A549 (cell line): ENCODE results near the gene SGO2. TPM values are rescaled to one million over a fixed set of nuclear protein-coding genes. Genes with fewer than 3 reads are reported as not detected.

ENCODE experiments used
- ATAC-seq, 2 experiments: fragments of 200-7000 bp in 1 of 2; fragments of >200 bp in 1 of 2; cut with Nextera tagmentation in 1 of 2; cut with Tn5 transposase in 1 of 2; 3 replicates each; pipeline versions ENCODE4 v1.8.0 to v1.9.1; 2018 to 2020; ENCODE audit warnings: mild to moderate bottlenecking in 1 of 2, moderate library complexity in 1 of 2
- CTCF ChIA-PET: fragments of 300-600 bp; sonication (Branson Sonifier 250); formaldehyde crosslinking; extraction: SDS; loops from one replicate; lab custom pipeline; 2021; ENCODE audit warnings: antibody characterized with exemption, inconsistent platforms; lab: Yijun Ruan, JAX
- POLR2A ChIA-PET: fragments of 350-600 bp; formaldehyde crosslinking; extraction: SDS; loops from one replicate; lab custom pipeline; 2021; ENCODE audit warnings: antibody characterized with exemption, inconsistent platforms; lab: Yijun Ruan, JAX
- DNase-seq, 2 experiments: peaks; one replicate each; pipeline versions ENCODE4 v3.0.0 to v3.0.0-alpha.2; 2011 to 2016; ENCODE audit warnings: low read depth in 1 of 2, low spot score in 1 of 2
- FAIRE-seq: peaks from 2 replicates; lab custom pipeline; 2011; peaks lifted over from hg19 to GRCh38; lab: Jason Lieb, UNC
- H3K27ac ChIP-seq, 2 experiments: fragments of >200 bp; sonication (Bioruptor Twin); formaldehyde crosslinking; 3 replicates each; pipeline ENCODE4 v1.5.1; 2016 to 2017
- H3K4me1 ChIP-seq: fragments of >200 bp; sonication (Bioruptor Twin); formaldehyde crosslinking; 3 replicates; pipeline ENCODE4 v1.6.1; 2016
- H3K4me2 ChIP-seq: fragments of >200 bp; sonication (Bioruptor Twin); formaldehyde crosslinking; 3 replicates; pipeline ENCODE4 v1.6.1; 2016
- H3K4me3 ChIP-seq: fragments of >200 bp; sonication (Bioruptor Twin); formaldehyde crosslinking; 3 replicates; pipeline ENCODE4 v1.5.1; 2016
- H3K9me3 ChIP-seq: fragments of >200 bp; sonication (Bioruptor Twin); formaldehyde crosslinking; 3 replicates; pipeline ENCODE4 v1.6.1; 2016
- BHLHE40 ChIP-seq: IDR thresholded peaks from 2 replicates; pipeline ENCODE4 v1.6.1; 2012; ENCODE audit warnings: low read depth, low read length, inconsistent platforms
- CBX2 ChIP-seq: fragments of 200-600 bp; sonication (generic); IDR thresholded peaks from 2 replicates; pipeline ENCODE4 v1.6.1; 2016; ENCODE audit warnings: low read depth, mild to moderate bottlenecking, borderline replicate concordance
- CEBPB ChIP-seq, 2 experiments: fragments of >200 bp in 1 of 2; sonication (Bioruptor Twin) in 1 of 2; formaldehyde crosslinking in 1 of 2; IDR thresholded peaks; 2 replicates each; pipeline ENCODE4 v1.6.1; 2012 to 2016
- EHF ChIP-seq: fragments of 250-450 bp; sonication (Bioruptor Pico); IDR thresholded peaks from 2 replicates; pipeline ENCODE4 v1.5.0; 2020; ENCODE audit warnings: mild to moderate bottlenecking
- EHMT2 ChIP-seq: fragments of 200-600 bp; sonication (generic); IDR thresholded peaks from 2 replicates; pipeline ENCODE4 v1.6.1; 2016; ENCODE audit warnings: antibody characterized with exemption, low read depth, mild to moderate bottlenecking, moderate library complexity
- ESRRA ChIP-seq: fragments of 150-350 bp; IDR thresholded peaks from 2 replicates; pipeline ENCODE4 v1.6.1; 2014; ENCODE audit warnings: mild to moderate bottlenecking, low read length, borderline replicate concordance
- FOSB ChIP-seq: fragments of 250-450 bp; sonication (Bioruptor Pico); IDR thresholded peaks from 2 replicates; pipeline ENCODE4 v1.5.0; 2020; ENCODE audit warnings: mild to moderate bottlenecking, moderate library complexity
- FOSL2 ChIP-seq, 2 experiments: fragments of 450-650 bp in 1 of 2; fragments of >200 bp in 1 of 2; sonication (Bioruptor Twin) in 1 of 2; formaldehyde crosslinking; IDR thresholded peaks; 2 replicates each; pipeline versions ENCODE4 v1.5.0 to v1.6.1; 2016 to 2020; ENCODE audit warnings: mild to moderate bottlenecking in 1 of 2, moderate library complexity in 1 of 2
- HOXA7 ChIP-seq: fragments of 250-450 bp; sonication (Bioruptor Pico); IDR thresholded peaks from 2 replicates; pipeline ENCODE4 v1.5.0; 2020; ENCODE audit warnings: mild to moderate bottlenecking, moderate library complexity
- JUN ChIP-seq, 2 experiments: fragments of >200 bp; sonication (Bioruptor Twin); formaldehyde crosslinking; IDR thresholded peaks; 2 replicates in 1 of 2; 3 replicates in 1 of 2; pipeline ENCODE4 v1.6.1; 2016 to 2017
- JUNB ChIP-seq: fragments of >200 bp; sonication (Bioruptor Twin); formaldehyde crosslinking; IDR thresholded peaks from 2 replicates; pipeline ENCODE4 v1.6.1; 2016
- KDM1A ChIP-seq: fragments of 200-600 bp; sonication (generic); IDR thresholded peaks from 2 replicates; pipeline ENCODE4 v1.6.1; 2016; ENCODE audit warnings: low read depth, mild to moderate bottlenecking
- KDM5A ChIP-seq: fragments of 200-600 bp; sonication (generic); IDR thresholded peaks from 2 replicates; pipeline ENCODE4 v1.6.1; 2016; ENCODE audit warnings: antibody characterized with exemption, mild to moderate bottlenecking
- MAFK ChIP-seq: fragments of 450-650 bp; IDR thresholded peaks from 2 replicates; pipeline ENCODE4 v1.6.1; 2014; ENCODE audit not compliant: partially characterized antibody
- NR3C1 ChIP-seq: fragments of >200 bp; sonication (Bioruptor Twin); formaldehyde crosslinking; IDR thresholded peaks from 3 replicates; pipeline ENCODE4 v1.6.1; 2017
- POLR2A ChIP-seq: IDR thresholded peaks from 2 replicates; pipeline ENCODE4 v1.6.1; 2012; ENCODE audit warnings: mild to moderate bottlenecking, low read length
- RAD21 ChIP-seq, 2 experiments: fragments of >200 bp in 1 of 2; sonication (Bioruptor Twin) in 1 of 2; formaldehyde crosslinking in 1 of 2; IDR thresholded peaks in 1 of 2; conservative IDR thresholded peaks in 1 of 2; 2 replicates in 1 of 2; 3 replicates in 1 of 2; pipeline ENCODE4 v1.6.1; 2012 to 2018; ENCODE audit warnings: inconsistent platforms in 1 of 2
- TFCP2L1 ChIP-seq: fragments of 250-450 bp; sonication (Bioruptor Pico); IDR thresholded peaks from 2 replicates; pipeline ENCODE4 v1.5.0; 2021; ENCODE audit warnings: mild to moderate bottlenecking
- TP53 ChIP-seq: fragments of 250-450 bp; sonication (Bioruptor Pico); IDR thresholded peaks from 2 replicates; pipeline ENCODE4 v1.5.0; 2021; ENCODE audit warnings: mild to moderate bottlenecking, moderate library complexity
- WGBS: methylation state at CpG from one replicate; pipeline ENCODE4 v1.1.6; 2017; ENCODE audit errors: missing lambda C conversion rate; 5-methylcytosine and 5-hydroxymethylcytosine counted together
- polyA plus RNA-seq, 4 experiments: library from polyadenylated mRNA; depleted of rRNA in 3 of 4; stranded (reverse); fragments of >200 nt; fragmentation: RNase III in 1 of 4; extraction: RNeasy Plus Mini Kit Qiagen cat#74134 plus additional on column Dnase treatment in 1 of 4; gene quantifications; 2 replicates in 3 of 4; 3 replicates in 1 of 4; pipeline ENCODE4 v1.2.3, GENCODE V29; 2011 to 2017
- TF ChIP-seq, protein P1 (sequence below): fragments of 250-450 bp; sonication (Bioruptor Pico); IDR thresholded peaks from 2 replicates; pipeline ENCODE4 v1.5.0; 2021; ENCODE audit warnings: mild to moderate bottlenecking, moderate library complexity, borderline replicate concordance
- TF ChIP-seq, protein P2 (sequence below): IDR thresholded peaks from 2 replicates; pipeline ENCODE4 v1.6.1; 2012; ENCODE audit warnings: low read depth, borderline replicate concordance
- TF ChIP-seq, protein P3 (sequence below): fragments of >200 bp; sonication (Bioruptor Twin); formaldehyde crosslinking; IDR thresholded peaks from 3 replicates; pipeline ENCODE4 v1.5.1; 2016
- TF ChIP-seq, protein P4 (sequence below): fragments of >200 bp; sonication (Bioruptor Twin); formaldehyde crosslinking; IDR thresholded peaks from 3 replicates; pipeline ENCODE4 v1.6.1; 2016
- TF ChIP-seq, protein P5 (sequence below): IDR thresholded peaks from 2 replicates; pipeline ENCODE4 v1.6.1; 2012

The SGO2 gene
- polyA plus RNA-seq, 2 of the 4 experiments (the other 2 are of a cell fraction) = 14.4 to 26.2 TPM

DNA sequence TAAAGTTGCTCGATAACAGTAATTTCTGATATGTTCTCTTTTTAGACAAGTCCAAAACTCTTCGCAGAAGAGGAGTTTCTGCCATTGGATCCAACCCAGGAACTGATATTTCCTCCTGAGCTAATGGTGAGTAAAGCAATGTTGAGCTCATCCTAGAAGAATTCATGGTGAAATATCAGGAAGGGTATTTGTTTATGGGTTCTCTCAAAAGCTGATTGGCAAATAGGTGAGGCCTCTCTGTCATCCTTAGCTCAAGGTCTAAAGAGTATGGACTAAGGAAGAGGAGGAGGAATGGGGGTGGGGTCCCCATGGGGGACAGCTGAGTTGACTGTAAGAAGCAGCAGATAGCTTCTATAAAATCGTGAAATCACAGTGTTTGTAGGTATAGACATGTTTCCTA is 78.0 kb downstream of the SGO2 start:
- Histone ChIP-seq H3K4me3 (no peak overlapping the region), H3K4me1 (peaks cover 56% of the 10 kb centered on the region), H3K9me3 (no peaks in the 10 kb centered on the region; the same call in 2 of the 3 replicates), H3K4me2 (peak overlapping the region; percentile 80), H3K27ac (peak overlapping the region; percentile 69 to 85)
- FAIRE-seq (no peak), ATAC-seq (peak; percentile 82 to 89), DNase-seq (peak in 1 of 2 experiments; percentile 72)
- TF ChIP-seq CBX2 (no peak), FOSL2 (IDR thresholded peaks at IDR 0.05) (no peak), FOSL2 (CRISPR knock-in tag; IDR thresholded peaks at IDR 0.05) (peak; percentile 53), NR3C1 (no peak), CEBPB (IDR thresholded peaks at IDR 0.05) (peak; percentile 44 to 63; a peak in 3 of 4 replicates), EHMT2 (no peak), BHLHE40 (no peak), JUN (IDR thresholded peaks at IDR 0.05) (0 out of 5 replicates have a peak, but pooled peaks have one; percentile 35 to 38), POLR2A (no peak), JUNB (peak; percentile 72)
- TF ChIP-seq, protein P1, sequence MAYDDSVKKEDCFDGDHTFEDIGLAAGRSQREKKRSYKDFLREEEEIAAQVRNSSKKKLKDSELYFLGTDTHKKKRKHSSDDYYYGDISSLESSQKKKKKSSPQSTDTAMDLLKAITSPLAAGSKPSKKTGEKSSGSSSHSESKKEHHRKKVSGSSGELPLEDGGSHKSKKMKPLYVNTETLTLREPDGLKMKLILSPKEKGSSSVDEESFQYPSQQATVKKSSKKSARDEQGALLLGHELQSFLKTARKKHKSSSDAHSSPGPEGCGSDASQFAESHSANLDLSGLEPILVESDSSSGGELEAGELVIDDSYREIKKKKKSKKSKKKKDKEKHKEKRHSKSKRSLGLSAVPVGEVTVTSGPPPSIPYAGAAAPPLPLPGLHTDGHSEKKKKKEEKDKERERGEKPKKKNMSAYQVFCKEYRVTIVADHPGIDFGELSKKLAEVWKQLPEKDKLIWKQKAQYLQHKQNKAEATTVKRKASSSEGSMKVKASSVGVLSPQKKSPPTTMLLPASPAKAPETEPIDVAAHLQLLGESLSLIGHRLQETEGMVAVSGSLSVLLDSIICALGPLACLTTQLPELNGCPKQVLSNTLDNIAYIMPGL (CRISPR knock-in tag) = no peak
- POLR2A ChIA-PET = no interaction called here
- CTCF ChIA-PET = interaction anchor here (0.6 to 1.3 kb wide), 3 partner anchors 11 to 109 kb away, joined by 3 to 4 read pairs (median 3); no protein-coding TSS in a partner anchor
- 29% methylated on average over 3 of the region's 3 CpGs for WGBS

DNA sequence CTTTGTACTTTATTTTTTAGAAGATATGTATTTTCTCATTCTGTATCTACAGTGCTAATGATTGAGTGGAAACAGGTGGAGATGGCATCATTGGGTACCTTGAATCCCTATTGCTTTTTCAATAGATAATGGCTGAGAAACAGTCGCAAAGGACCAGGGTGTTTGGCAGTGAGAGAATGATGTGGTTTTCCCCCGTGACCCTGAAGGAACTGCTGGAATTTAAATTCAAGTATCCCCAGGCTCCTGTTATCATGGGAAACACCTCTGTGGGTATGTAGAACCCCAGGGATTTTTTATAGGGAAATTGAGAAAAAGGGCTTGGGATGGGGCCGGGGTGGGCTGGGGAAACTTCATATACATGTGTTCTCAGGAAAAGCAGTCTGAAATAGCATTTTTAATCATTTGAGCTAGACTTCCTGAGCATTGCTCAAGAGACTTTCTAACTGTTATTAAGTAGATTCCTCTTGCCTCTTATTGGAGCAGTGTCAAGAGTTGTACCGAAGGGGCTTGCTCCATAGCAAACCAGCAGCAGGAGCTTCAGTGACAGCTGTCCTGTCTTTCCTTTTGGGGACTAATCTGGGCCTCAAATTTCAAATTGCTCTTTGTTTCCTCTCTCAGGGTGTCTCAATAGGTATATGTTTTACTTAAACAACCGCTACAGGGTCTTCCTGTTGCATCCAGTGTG is 78.7 kb downstream of the SGO2 start:
- POLR2A ChIA-PET = no interaction called here
- DNase-seq = no peak
- TF ChIP-seq KDM1A (no peak), ESRRA (no peak), MAFK (no peak), POLR2A (no peak), CBX2 (no peak), NR3C1 (no peak), RAD21 (conservative IDR thresholded peaks at IDR 0.05 in 1 of 2, IDR thresholded peaks at IDR 0.05 in 1 of 2) (no peak), JUNB (no peak), FOSB (CRISPR knock-in tag) (no peak), HOXA7 (CRISPR knock-in tag) (no peak), TFCP2L1 (CRISPR knock-in tag) (no peak), BHLHE40 (no peak), TP53 (CRISPR knock-in tag) (no peak), KDM5A (no peak), EHF (CRISPR knock-in tag) (no peak)
- TF ChIP-seq, protein P2, sequence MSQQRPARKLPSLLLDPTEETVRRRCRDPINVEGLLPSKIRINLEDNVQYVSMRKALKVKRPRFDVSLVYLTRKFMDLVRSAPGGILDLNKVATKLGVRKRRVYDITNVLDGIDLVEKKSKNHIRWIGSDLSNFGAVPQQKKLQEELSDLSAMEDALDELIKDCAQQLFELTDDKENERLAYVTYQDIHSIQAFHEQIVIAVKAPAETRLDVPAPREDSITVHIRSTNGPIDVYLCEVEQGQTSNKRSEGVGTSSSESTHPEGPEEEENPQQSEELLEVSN = no peak
- TF ChIP-seq, protein P3, sequence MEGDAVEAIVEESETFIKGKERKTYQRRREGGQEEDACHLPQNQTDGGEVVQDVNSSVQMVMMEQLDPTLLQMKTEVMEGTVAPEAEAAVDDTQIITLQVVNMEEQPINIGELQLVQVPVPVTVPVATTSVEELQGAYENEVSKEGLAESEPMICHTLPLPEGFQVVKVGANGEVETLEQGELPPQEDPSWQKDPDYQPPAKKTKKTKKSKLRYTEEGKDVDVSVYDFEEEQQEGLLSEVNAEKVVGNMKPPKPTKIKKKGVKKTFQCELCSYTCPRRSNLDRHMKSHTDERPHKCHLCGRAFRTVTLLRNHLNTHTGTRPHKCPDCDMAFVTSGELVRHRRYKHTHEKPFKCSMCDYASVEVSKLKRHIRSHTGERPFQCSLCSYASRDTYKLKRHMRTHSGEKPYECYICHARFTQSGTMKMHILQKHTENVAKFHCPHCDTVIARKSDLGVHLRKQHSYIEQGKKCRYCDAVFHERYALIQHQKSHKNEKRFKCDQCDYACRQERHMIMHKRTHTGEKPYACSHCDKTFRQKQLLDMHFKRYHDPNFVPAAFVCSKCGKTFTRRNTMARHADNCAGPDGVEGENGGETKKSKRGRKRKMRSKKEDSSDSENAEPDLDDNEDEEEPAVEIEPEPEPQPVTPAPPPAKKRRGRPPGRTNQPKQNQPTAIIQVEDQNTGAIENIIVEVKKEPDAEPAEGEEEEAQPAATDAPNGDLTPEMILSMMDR = no peak
- TF ChIP-seq, protein P1 (CRISPR knock-in tag) = no peak
- TF ChIP-seq, protein P4, sequence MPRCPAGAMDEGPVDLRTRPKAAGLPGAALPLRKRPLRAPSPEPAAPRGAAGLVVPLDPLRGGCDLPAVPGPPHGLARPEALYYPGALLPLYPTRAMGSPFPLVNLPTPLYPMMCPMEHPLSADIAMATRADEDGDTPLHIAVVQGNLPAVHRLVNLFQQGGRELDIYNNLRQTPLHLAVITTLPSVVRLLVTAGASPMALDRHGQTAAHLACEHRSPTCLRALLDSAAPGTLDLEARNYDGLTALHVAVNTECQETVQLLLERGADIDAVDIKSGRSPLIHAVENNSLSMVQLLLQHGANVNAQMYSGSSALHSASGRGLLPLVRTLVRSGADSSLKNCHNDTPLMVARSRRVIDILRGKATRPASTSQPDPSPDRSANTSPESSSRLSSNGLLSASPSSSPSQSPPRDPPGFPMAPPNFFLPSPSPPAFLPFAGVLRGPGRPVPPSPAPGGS = no peak
- TF ChIP-seq, protein P5, sequence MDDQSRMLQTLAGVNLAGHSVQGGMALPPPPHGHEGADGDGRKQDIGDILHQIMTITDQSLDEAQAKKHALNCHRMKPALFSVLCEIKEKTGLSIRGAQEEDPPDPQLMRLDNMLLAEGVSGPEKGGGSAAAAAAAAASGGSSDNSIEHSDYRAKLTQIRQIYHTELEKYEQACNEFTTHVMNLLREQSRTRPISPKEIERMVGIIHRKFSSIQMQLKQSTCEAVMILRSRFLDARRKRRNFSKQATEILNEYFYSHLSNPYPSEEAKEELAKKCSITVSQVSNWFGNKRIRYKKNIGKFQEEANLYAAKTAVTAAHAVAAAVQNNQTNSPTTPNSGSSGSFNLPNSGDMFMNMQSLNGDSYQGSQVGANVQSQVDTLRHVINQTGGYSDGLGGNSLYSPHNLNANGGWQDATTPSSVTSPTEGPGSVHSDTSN = no peak
- CTCF ChIA-PET = interaction anchor here (0.6 to 1.1 kb wide), 3 partner anchors 19 to 109 kb away, joined by 3 to 4 read pairs (median 3); partner anchors contain the start of gene AOX1
- WGBS = 85% methylated on average over 5 of the region's 5 CpGs
- FAIRE-seq = no peak
- Histone ChIP-seq H3K4me2 (peak overlapping the region; percentile 80), H3K4me3 (no peak overlapping the region), H3K27ac (peak overlapping the region; percentile 69 to 85), H3K4me1 (peaks cover 64% of the 10 kb centered on the region), H3K9me3 (no peaks in the 10 kb centered on the region; the same call in 2 of the 3 replicates)
- ATAC-seq = no peak
